ENCODE data around the gene RASAL1.

Gene RASAL1

DNA sequence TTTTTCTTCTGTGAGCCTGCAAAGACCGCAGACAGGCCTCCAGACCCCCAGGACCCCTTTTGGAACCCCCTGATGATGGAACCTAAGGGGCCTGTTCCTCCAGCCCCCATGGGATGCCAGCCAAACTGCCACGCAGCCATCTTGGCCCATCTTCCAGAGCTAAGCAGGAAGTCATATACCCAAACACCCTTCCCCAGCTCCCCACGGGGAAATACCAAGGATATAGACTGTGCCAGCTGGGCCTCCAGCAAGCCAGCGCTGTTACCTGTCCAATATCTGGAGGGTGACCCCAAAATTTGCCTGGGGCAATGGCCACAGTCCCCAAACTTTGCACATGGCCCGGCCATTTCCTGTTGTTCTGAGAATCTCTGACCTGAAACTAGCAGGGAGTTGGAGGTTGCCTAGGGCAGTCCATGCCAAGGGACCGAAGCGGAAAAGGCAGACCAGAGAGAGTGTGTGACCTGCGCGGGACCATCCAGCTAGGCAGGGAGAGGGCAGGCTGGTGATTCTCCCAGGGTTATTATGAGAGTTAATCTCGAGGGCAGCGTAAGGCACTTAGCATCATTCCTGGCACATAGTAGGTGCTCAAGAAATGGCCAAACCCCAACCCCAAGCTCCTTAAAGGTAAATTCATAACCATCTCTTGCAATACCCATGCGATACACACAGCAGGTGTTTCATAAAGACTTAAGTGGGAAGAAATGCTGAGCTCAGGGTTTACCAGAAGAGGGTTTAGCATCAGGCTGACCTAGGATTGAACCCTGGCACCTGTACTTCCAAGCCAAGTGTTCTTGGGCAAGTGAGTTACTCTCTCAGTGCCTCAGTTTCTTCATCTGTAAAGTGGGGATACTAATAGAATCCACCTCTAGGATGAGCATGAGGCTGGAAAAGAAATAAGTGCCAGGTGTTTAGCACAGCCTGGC is 2.6 kb upstream of the RASAL1 start:
- Histone ChIP-seq H3K9me3 (ENCODE audit: control insufficient read depth, insufficient read depth, low read depth, low read length) (no peaks in the 10 kb centered on the region), H3K4me1 (ENCODE audit: control insufficient read depth, insufficient read depth, low read length) (peaks cover 6% of the 10 kb centered on the region; the same call in 1 of the 2 replicates), H3K36me3 (ENCODE audit: control insufficient read depth in 2 of 2, insufficient read depth in 1 of 2, low read length in 2 of 2) (no peaks in the 10 kb centered on the region), H3K4me3 (ENCODE audit: low read depth, low read length) (no peak overlapping the region), H3K27ac (ENCODE audit: extremely low read depth, low read depth, low read length) (no peak overlapping the region)
- CTCF ChIA-PET, result interaction anchor here (1.7 to 2.0 kb wide), 2 partner anchors 15 to 90 kb away, joined by 7 to 8 read pairs; no protein-coding TSS in a partner anchor
- POLR2A ChIA-PET, result no interaction called here
- TF ChIP-seq, protein P1, sequence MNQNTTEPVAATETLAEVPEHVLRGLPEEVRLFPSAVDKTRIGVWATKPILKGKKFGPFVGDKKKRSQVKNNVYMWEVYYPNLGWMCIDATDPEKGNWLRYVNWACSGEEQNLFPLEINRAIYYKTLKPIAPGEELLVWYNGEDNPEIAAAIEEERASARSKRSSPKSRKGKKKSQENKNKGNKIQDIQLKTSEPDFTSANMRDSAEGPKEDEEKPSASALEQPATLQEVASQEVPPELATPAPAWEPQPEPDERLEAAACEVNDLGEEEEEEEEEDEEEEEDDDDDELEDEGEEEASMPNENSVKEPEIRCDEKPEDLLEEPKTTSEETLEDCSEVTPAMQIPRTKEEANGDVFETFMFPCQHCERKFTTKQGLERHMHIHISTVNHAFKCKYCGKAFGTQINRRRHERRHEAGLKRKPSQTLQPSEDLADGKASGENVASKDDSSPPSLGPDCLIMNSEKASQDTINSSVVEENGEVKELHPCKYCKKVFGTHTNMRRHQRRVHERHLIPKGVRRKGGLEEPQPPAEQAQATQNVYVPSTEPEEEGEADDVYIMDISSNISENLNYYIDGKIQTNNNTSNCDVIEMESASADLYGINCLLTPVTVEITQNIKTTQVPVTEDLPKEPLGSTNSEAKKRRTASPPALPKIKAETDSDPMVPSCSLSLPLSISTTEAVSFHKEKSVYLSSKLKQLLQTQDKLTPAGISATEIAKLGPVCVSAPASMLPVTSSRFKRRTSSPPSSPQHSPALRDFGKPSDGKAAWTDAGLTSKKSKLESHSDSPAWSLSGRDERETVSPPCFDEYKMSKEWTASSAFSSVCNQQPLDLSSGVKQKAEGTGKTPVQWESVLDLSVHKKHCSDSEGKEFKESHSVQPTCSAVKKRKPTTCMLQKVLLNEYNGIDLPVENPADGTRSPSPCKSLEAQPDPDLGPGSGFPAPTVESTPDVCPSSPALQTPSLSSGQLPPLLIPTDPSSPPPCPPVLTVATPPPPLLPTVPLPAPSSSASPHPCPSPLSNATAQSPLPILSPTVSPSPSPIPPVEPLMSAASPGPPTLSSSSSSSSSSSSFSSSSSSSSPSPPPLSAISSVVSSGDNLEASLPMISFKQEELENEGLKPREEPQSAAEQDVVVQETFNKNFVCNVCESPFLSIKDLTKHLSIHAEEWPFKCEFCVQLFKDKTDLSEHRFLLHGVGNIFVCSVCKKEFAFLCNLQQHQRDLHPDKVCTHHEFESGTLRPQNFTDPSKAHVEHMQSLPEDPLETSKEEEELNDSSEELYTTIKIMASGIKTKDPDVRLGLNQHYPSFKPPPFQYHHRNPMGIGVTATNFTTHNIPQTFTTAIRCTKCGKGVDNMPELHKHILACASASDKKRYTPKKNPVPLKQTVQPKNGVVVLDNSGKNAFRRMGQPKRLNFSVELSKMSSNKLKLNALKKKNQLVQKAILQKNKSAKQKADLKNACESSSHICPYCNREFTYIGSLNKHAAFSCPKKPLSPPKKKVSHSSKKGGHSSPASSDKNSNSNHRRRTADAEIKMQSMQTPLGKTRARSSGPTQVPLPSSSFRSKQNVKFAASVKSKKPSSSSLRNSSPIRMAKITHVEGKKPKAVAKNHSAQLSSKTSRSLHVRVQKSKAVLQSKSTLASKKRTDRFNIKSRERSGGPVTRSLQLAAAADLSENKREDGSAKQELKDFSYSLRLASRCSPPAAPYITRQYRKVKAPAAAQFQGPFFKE (tag by site-specific recombination; IDR thresholded peaks at IDR 0.05; ENCODE audit: borderline replicate concordance), result no peak
- 0 out of 2 replicates have a peak, but pooled peaks have one; percentile 25 for TF ChIP-seq ZBTB20 (tag by site-specific recombination; IDR thresholded peaks at IDR 0.05)

DNA sequence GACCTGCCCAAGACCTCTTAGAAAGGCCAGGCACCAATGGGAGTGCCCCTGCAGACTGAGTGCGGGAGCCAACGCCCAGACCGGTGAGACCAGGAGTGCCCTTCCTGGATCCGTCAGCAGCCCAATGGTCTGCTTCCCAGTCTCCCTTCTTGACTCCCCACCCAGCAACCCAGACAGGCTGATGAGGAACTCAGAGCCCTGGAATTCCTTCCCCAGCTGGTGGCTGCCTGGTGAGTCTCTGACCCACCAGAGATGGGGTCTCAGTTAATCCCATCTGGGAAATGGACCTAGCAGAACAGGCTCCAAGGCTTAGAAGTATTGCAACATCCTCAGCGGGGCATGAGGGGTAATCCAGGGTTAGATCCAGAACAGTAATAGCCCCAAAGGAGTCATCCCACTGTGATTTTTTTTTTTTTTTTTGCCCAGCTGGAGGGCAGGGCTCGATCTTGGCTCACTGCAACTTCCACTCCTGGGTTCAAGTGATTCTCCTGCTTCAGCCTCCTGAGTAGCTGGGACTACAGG is 1.5 kb upstream of the RASAL1 start:
- Histone ChIP-seq H3K27ac (ENCODE audit: extremely low read depth, low read depth, low read length) (no peak overlapping the region), H3K9me3 (ENCODE audit: control insufficient read depth, insufficient read depth, low read depth, low read length) (no peaks in the 10 kb centered on the region), H3K4me1 (ENCODE audit: control insufficient read depth, insufficient read depth, low read length) (peaks cover 6% of the 10 kb centered on the region; the same call in 1 of the 2 replicates), H3K36me3 (ENCODE audit: control insufficient read depth in 2 of 2, insufficient read depth in 1 of 2, low read length in 2 of 2) (no peaks in the 10 kb centered on the region), H3K4me3 (ENCODE audit: low read depth, low read length) (no peak overlapping the region)
- CTCF ChIA-PET, result interaction anchor here (0.6 to 1.7 kb wide), 2 partner anchors 89 to 103 kb away, joined by 3 to 7 read pairs; no protein-coding TSS in a partner anchor
- TF ChIP-seq, protein P2, sequence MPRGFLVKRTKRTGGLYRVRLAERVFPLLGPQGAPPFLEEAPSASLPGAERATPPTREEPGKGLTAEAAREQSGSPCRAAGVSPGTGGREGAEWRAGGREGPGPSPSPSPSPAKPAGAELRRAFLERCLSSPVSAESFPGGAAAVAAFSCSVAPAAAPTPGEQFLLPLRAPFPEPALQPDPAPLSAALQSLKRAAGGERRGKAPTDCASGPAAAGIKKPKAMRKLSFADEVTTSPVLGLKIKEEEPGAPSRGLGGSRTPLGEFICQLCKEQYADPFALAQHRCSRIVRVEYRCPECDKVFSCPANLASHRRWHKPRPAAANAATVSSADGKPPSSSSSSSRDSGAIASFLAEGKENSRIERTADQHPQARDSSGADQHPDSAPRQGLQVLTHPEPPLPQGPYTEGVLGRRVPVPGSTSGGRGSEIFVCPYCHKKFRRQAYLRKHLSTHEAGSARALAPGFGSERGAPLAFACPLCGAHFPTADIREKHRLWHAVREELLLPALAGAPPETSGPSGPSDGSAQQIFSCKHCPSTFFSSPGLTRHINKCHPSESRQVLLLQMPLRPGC (tag by site-specific recombination; IDR thresholded peaks at IDR 0.05), result no peak
- TF ChIP-seq ZNF266 (tag by site-specific recombination; IDR thresholded peaks at IDR 0.05; ENCODE audit: low read depth) (no peak), OSR2 (tag by site-specific recombination; IDR thresholded peaks at IDR 0.05) (no peak), ZNF670 (tag by site-specific recombination; IDR thresholded peaks at IDR 0.05; ENCODE audit: low read depth) (no peak), BCL11B (tag by site-specific recombination; IDR thresholded peaks at IDR 0.05; ENCODE audit: low read depth) (no peak), ZSCAN23 (tag by site-specific recombination; IDR thresholded peaks at IDR 0.05) (no peak), ATF2 (tag by site-specific recombination; IDR thresholded peaks at IDR 0.05; ENCODE audit: low read depth) (no peak), ZNF311 (tag by site-specific recombination; IDR thresholded peaks at IDR 0.05; ENCODE audit: borderline replicate concordance) (no peak), ZNF121 (tag by site-specific recombination; IDR thresholded peaks at IDR 0.05) (no peak), ZNF175 (tag by site-specific recombination; IDR thresholded peaks at IDR 0.05) (no peak), ELK4 (IDR thresholded peaks at IDR 0.05; ENCODE audit: borderline replicate concordance, low read depth, low read length) (no peak)
- TF ChIP-seq, protein P3, sequence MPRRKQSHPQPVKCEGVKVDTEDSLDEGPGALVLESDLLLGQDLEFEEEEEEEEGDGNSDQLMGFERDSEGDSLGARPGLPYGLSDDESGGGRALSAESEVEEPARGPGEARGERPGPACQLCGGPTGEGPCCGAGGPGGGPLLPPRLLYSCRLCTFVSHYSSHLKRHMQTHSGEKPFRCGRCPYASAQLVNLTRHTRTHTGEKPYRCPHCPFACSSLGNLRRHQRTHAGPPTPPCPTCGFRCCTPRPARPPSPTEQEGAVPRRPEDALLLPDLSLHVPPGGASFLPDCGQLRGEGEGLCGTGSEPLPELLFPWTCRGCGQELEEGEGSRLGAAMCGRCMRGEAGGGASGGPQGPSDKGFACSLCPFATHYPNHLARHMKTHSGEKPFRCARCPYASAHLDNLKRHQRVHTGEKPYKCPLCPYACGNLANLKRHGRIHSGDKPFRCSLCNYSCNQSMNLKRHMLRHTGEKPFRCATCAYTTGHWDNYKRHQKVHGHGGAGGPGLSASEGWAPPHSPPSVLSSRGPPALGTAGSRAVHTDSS (tag by site-specific recombination; IDR thresholded peaks at IDR 0.05), result no peak
- POLR2A ChIA-PET, result no interaction called here
